SK-N-DZ (cell line): ENCODE measurements around the gene SH3PXD2B. TPM values are rescaled to one million over a fixed set of nuclear protein-coding genes. Genes with fewer than 3 reads are reported as not detected.

Source experiments
- DNase-seq: peaks from one replicate; pipeline ENCODE4 v3.0.0-alpha.2; 2015; ENCODE audit warnings: low spot score
- polyA plus RNA-seq, 2 experiments: library from polyadenylated mRNA; depleted of rRNA; stranded (reverse); fragments of >200 nt; gene quantifications; 2 replicates each; pipeline ENCODE4 v1.2.3, GENCODE V29; 2014

Gene SH3PXD2B
- 16.6 and 21.8 TPM in 2 replicates for polyA plus RNA-seq (2014; cell fraction: cytosol; rRNA removed)
- 8.4 and 12.8 TPM in 2 replicates for polyA plus RNA-seq (2014; cell fraction: nucleus; rRNA removed)

DNA sequence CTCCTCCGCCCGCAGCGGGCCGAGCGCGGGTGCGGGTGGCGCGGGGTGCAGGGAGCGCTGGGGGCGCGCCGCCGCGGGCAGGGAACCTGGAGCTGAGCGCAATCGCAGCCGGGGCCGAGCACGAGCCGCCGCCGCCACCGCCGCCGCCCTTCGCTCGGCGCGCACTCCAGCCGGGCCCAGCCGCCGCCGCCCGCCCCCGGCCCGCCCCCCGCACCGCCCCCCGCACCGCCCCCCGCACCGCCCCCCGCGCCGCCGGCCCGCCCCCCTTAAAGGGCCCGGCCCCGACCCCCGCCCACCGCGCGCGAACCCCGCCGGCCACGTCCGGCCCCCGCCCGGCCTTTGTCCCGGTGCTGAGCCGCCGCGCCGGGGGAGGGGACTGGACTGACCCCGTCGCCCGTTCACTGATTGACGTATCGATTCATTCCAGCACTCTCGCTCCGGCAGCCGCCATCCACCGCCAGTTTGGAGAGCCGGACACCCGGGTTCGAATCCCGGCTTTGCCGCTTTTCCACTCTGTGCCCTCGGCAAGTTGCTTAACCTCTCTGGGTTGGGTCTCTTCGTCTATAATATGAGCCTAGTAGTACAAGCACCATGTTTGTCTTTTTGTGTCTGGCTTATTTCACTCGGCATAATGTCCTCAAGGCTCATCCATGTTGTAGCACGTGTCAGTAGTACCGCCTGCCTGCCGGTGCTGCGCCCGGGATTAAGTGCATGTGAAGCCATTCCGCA lies at the start of gene SH3PXD2B:
Gene SH3PXD2B (minus strand): TSS at position 168 of the 729 bp plus-strand sequence. CDS start 173 bp downstream, outside the sequence.
- DNase-seq: peak; percentile 74

DNA sequence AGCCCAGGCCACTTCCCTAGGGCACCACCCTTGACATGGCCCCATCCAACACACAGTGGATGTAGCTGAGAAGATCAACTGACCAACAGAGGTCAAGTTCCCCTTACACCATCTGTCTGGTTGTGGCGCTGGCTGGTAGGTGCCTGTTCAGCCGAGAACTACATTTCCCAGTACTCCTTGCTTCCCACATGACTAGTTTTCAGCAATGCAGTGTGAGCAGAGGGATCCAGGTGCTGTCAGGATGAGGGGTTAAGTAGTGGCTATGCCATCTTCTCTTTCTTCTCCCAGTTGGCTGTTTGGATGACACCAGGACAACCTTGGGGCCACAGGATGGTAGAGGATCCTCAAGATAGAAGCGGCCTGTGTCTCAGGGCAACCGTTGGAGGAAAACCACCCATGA lies 48.6 kb upstream of the SH3PXD2B start:
- DNase-seq: no peak

DNA sequence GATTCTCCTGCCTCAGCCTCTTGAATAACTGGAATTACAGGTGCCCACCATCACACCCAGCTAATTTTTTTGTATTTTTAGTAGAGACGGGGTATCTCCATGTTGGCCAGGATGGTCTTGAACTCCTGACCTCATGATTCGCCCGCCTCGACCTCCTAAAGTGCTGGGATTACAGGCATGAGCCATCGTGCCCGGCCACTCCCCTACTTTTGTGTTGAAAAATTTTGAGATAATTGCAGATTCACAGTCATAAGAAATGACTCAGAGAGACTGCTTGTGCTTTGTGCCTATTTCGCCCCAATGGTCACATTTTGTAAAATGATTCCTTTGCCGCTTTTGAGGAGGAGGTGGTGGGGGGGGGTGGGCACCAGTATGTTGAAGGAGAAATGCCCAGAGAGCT lies 48.1 kb upstream of the SH3PXD2B start:
- DNase-seq: no peak

- DNase-seq: no peak
Observed at GRCh38 chr5:172501708-172502320, 47.5 kb upstream of the SH3PXD2B start.

DNA sequence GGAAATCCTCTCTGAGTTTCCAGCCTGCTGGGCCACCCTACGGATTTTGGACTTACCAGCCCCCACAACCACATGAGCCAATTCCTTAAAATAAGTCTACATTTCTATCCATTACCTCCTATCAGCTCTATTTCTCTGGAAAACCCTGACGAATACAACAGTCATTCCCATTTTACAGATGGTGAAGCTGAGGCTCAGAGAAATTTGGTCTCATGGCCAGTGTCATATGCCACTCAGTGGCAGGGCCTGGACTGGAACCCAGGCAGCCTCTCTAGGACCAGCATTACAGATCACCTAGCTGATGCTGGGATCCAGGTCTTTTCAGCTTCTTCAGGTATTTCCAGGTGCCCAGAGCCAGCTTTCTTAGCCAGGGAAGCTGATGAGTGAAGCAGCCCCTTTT lies 45.0 kb upstream of the SH3PXD2B start:
- DNase-seq: no peak

- no peak for DNase-seq
Observed at GRCh38 chr5:172498431-172499129, 44.3 kb upstream of the SH3PXD2B start.

DNA sequence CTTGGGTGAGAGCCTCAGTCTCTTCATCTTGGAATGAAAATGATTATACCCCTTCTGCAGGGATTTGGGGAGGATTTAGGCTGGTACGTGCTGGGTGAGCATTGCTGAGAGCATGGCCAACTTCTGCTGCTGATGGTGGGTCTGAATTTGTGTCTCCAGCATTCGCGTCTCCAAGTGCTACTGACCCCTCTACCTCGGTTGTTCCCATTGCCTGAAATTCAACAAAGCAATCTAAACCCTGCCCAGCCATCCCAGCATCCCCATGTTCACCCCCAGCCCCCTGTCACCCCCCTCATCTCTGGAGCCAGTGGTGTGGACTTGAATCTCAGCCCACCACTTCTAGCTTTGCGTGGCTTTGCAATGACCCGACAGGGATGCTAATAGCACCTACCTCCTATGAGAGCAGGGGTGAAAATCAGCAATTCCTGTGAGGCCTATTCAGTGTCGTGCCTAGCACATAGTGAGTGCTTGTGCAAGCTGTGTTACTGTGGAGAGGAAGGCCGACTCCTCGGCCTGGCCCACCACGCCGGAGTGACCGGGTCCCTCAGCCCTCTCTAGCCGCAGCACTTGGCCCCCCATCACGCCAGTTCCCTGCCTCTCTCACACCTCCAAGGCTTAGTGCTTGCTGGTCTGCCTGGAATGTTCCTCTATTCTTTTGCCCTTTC lies 43.4 kb upstream of the SH3PXD2B start:
- DNase-seq: no peak

DNA sequence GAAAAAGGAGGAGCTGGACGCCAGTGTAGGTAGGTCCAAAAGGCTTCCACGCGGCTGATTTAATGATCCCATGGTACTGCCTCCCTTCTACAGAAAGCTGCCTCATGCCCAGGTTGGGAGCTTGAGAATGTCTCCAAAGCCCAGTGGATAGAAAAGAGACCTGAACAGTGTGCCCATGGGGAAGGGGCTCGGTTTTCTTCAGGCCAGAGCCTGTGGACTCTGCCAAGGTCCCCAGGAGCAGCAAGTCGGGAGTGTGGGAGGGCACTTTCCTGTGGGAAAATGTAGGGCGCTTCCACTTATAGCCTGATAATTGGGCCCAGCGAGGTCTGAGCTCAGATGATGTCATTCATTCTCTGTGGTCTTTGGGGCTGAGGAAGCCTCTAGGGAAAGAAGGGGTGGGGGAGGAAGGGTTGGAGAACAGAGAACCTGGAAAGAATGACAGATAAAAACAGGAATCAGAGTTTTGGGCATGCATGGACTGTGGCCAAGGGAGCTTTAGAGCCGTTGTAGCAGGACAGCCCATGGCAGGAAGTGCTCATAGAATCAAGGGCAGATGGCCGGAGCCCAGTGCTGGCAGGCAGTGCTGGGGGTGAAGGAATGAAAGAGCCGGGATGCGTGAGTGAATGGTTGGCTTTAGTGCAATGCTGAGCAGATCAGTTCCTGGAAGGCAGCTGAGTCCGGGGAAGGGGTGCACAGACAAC lies 42.5 kb upstream of the SH3PXD2B start:
- no peak for DNase-seq

DNA sequence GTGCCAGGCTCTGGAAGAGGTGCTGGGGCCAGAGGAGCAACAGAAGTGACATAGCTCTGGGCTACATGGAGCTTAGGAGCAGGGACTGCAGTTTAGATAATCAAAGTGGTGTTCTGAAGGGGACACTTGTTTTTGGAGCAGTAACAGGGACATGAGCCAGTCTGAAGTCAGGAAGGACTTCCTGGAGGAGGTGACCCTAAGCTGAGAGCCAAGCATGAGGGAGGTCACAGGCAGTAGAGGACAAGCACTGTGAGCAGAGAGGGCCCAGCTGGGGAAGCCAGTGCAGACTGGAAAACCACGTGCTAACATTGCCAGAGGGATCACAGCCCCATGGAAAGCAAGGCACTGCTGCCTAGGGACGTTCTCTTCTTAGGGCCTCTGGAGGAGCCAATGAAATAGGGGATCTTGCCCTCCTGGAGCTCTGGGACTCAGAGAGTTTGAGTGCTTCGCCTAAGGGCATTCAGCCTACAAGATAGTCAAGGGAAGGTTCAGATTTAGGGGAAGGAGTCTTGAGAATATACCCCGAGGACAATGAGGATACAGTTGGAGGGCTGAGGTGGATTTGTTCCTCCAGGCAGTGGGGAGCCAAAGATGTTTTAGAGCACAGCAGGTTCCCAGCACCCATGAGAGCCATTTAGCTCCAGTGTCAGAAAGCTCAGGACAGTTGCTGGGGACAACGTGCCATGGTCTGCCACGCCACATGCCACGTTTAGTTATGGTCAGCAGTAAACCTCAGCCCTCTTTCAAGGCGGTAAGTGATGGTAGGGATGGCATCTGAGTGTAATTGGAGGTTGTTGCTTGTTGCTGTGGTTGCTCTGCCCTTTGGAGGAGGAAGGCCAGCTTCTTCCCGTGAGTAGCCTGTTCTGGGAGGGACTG lies 40.5 kb upstream of the SH3PXD2B start:
- no peak for DNase-seq

DNA sequence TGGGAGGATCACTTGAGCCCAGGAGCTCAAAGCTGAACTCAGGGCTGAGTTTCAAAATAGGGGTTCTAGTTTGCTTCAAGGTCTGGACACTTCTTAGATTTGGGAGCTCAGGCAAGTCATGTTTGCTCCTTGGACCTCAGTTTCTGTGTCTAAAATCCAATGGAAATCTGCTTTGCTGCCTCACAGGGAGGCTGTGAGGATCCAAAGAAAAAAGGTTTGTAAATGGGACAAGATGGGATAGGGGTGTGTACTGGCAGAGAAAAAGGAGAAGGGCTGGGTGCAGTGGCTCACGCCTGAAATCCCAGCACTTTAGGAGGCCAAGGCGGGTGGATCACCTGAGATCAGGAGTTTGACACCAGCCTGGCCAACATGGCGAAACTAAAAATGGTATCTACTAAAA lies 39.6 kb upstream of the SH3PXD2B start:
- DNase-seq: no peak

GRCh38 chr5:172493461-172493860 lies 39.1 kb upstream of the SH3PXD2B start:
- DNase-seq: no peak

- no peak for DNase-seq
Observed at GRCh38 chr5:172493002-172493401, 38.7 kb upstream of the SH3PXD2B start.

DNA sequence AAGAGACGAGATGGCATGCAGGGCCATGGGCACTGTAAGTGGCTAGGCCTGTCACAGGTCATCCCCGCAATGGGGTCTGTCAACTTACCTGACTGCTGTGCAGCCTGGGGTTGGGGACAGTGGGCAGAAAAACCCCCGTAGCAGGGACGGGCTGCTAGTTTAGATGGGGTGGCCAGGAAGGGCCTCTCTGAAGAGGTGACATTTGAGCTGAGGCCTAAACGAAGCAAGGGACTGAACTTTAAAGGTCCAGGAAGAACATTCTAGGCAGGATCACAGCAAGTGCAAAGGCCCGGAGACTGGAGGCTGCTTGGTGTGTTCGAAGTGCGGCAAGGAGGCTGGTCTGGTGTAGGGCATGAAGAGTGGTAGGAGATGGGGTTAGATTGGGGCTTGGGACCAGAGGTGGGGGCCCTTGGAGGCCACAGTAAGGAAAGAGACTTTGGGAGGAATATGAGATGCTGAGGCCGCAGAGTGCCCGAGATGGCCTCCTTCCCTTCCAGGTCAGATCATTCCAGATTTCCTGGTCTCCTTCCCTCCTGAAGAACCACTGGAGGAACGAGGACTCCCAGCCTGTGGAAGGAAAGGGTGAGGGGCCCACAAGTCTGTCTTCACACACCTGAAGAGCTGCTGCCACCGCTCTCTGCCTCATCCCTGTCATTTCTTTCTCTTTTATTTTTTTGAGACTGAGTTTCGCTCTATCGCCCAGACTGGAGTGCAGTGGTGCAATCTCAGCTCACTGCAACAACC lies 37.9 kb upstream of the SH3PXD2B start:
- DNase-seq: no peak

- no peak for DNase-seq
Observed at GRCh38 chr5:172491481-172491880, 37.2 kb upstream of the SH3PXD2B start.

DNA sequence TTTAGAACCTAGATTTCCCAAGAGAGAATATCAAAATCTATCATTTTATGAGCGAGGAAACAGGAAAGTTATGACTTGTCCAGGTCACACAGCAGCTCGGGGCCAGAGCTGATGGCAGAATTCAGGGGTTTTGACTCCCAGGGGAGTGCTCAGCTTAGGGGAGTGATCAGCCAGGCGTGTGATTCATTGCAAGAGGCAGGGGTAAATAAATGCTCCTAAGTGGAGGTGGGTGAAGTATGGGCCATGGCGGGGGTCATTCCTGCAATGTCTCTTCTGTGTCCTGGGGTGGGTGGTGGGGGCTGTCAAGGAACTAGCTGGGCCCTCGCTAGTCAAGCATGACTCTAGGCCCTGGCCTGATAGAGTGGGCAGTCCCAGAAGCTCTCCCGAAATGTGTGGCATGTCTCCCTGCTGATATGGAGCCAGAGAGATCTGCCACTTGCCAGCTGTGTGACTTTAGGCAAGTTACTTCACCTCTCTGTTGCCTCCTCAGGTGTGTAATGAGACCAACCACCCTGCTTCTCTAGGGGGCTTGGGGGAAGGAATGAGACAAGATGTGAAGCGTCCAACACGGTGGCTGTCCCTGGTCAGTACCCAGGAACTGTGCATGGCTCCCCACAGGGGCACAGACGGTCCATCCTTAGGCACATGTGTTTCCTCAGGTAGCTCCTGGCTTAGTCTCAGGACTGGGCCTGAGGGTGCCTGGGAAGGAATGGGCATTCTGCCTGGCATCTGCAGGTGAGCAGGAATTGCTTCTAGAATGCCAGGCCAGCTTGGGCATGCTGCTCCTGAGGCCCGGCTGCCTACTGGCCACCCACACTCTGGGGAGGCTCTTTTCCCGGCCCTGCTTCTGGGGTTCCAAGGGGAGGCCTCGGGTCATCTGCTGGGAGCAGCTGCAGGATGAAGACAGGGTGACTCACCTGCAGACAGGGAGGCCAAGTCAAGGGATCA lies 36.5 kb upstream of the SH3PXD2B start:
- no peak for DNase-seq

DNA sequence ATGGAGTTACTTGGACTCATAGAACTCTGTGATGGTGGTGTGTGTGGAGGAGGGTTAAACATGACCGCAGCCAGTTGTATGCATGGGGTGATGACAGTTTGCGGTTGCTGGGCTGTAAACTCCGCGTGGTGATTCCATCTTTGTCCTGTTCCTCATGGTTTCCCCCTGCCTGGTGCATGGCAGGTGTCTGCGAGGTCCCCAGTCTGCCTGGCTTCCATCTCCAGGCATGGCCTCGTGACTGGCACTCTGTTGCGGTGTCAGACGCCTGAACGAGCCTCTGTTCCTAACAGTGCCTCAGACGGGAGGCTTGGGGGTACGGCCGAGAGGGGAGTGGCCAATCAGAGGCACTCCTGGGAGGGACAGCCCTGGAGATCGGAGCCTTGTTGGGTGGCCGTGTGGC lies 33.9 kb upstream of the SH3PXD2B start:
- DNase-seq: no peak

DNA sequence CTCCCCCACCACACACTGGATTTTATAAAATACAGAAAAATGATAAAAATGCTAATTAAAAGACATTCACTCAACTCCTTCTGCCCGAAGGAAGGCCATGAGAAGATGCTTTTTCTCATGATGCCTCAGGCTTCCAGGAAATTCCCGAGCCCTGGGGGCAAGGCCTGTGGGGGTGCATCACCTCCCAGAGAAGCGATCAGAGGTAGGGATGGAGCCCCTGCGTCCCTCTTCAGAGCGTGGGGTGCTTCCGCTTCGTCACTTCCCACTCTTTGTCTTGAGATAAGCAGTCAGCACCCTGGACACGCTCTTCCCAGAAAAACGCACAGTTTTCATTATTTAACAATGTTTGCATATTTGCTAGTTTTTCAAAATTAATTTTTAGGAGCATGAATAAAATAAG lies 33.3 kb upstream of the SH3PXD2B start:
- DNase-seq: no peak

DNA sequence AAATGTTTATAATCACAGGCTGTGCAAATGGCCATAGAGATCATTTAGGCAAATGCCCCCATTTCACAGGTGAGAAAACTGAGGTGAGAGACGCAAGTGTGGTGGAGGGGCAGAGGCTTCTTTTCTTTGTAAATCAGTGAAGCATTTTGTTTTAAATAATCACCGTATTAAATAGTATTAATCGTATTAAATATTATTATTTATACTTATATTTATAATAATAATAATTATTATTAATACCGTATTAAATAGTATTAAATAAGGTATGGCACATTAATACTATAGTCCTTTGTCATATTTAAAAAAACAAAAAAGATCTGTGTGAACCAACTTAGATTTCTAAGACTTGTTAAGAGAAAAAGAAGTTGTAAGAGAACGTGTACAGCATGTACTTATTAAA lies 32.6 kb upstream of the SH3PXD2B start:
- no peak for DNase-seq

GRCh38 chr5:172486451-172486850 lies 32.1 kb upstream of the SH3PXD2B start:
- no peak for DNase-seq
